Measurements from ENCODE around the gene ILDR1.

Gene ILDR1

DNA sequence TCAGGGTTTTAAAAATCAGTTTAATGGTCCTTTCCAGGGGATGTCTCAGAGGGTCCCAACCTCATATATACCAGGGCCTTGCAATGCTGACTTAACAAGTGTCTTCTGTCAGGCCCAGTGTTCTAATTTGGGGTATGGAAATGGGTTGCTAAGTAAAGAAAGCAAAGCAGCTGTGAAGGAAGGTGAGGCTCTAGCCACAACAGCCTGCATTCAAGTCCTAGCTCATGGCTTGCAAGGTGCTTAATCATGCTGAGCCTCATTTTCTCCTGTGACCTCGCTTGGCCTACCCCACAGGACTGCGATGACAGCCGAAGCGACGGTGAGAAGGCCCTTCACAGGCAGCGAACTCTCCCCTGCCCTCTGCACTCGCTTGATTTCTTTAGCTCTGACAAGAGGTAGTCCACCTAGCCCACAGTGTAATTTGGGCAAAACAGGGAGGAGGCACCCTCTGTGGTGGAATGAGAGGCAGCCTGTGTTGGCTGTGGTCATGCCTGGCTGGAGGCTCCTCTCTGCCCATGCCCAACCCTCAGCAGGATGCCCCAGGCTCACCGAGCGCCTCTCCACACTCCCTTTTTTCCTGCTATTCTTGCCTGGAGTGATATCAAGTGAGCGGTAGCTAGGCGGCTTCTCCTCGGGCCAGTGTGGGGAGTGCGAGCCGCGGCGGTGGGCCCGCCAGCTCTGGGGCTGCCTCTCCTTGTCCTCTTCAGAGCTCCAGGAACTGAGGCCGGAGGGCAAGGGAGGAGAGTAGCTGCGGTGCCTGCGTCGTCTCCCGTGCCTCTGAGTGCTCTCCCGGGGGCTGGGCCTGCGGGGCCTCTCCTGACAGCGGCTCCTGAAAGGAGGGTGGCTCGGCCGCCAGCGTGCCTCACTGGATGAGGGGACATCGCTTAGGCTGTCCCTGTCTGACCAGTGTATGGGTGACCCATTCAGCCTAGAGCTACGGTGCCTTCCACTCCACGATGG lies 29.2 kb downstream of the ILDR1 start:
- peak in 1 of 2 experiments; percentile 14 for DNase-seq

DNA sequence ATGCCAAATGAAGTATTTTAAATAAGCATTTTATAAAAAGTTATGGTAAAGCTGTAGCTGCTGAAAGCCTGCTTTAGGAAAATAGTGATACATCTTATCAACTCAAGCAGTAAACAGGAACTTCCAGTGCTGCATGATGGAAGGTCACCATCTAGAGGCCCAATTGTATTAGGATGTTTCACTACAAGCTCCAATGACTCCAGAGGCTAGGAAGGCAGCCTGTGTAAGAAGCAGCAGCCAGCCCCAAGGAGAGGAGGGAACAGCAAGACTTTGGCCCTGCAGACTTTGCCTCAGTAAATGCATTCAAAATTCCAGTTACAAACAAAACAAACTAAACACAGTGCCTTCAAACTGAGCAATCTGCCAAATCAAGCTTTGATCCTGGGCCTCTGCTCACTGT lies 32.1 kb downstream of the ILDR1 start:
- DNase-seq, result peak; percentile 16 to 36

DNA sequence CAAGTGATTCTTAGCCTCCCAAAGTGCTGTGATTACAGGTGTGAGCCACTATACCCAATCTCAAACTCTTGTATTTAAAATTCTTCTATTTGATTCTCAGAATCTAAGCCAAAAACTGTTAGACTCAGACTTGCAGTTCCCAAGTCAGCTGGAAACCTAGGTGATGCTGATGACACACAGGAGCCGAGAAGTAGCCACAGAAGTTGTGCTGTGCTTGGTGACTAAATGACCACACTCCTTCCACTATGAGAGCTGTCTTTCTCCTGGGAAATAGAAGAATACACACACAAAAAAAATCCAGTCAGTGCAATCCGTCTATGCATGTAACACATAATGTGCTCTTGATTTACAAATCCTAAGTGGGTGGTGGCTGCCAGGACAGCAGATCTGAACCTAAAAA lies 33.9 kb downstream of the ILDR1 start:
- no peak for DNase-seq

DNA sequence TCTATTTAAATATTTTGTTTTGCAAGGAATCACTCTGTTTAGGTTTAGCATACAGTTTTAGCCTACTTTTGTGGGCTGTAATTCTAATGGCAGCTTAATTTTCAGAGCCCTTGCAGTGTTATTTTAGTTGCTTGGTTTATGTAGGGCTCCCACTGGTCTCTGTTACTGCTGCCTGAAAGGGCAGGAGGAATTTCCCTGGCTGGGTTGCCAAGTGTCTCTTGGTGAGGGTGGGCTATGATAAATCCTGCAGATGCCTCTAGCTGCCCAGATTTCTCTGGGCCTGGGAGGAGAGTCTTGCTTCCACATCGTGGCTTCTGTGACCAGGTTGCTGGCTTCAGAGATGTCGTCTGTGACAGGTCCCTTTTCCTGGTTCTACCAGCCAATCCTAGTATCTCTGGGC lies 36.2 kb downstream of the ILDR1 start:
- DNase-seq, result no peak

DNA sequence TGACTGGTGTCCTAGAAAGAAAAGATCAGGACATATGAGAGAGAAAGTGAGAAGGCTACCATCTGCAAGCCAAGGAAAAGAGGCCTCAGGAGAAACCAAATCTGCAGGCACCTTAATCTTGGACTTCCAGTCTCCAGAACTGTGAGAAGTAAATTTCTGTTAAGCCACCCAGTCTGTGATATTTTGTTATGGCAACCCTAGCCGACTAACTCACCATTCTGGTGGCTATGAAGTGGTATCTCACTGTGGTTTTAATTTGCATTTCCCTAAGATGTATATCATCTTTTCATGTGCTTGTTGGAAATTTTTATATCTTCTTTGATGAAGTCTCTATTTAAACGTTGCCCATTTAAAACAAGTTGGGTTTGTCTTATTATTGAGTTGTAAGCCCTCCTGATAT lies 40.6 kb downstream of the ILDR1 start:
- no peak for DNase-seq

DNA sequence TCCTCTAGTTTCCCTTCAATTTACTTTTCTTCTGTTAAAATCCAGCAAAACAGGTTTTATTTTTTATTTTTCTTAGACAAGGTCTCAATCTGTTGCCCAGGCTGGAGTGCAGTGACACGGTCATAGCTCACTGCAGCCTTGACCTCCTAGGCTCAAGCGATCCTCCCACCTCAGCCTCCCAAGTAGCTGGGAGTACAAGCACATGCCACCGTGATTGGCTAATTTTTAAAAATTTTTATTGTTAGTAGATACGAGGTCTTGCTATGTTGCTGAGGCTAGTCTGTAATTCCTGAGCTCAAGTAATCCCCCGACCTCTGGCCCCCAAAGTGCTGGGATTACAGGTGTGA lies 41.6 kb downstream of the ILDR1 start:
- DNase-seq, result no peak

DNA sequence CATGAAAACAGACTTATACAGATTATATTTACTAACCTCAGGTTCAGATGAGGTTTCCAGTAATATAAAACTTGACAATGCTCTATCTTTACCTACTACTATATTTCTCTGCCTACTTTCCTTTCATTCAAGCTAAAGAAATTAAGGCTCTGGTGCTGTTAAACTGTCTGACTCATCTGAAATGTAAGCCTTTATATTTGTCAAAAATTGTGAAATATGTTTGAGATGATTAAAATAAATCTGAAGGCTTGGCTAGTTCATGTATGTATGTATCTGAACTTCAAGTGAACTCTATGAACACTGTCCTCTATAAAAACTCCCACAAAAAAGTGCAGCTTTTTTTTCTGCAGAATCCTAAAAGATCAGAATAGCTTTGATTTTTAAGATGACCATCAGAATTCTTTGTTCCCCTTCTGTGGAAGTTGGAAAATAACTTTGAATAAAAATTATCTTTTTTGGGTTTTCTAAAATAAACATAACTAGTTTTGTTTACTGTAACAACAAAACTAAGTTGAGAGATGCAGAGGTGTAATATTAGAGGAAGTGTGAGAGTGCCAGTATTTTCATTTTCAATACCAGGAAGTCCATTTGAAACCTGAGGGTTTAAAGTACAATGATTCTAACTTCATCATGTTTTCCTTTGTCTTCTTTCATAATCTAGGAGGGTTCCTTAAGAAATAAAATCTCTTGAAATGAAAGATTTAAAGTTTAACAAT lies 42.2 kb downstream of the ILDR1 start:
- no peak for DNase-seq

DNA sequence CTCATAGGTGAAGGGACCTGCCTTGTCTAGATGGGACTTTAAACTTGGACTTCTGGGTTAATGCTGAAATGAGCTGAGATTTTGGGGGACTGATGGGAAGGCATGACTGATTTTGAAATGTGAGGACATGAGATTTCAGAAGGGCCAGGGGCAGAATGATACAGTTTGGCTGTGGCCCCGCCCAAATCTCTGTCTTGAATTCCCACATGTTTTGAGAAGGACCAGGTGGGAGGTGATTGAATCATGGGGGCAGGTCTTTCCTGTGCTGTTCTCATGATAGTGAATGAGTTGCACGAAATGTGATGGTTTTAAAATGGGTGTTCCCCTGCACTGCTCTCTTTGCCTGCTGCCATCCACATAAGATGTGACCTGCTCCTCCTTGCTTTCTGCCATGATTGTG lies 42.8 kb downstream of the ILDR1 start:
- DNase-seq, result no peak

DNA sequence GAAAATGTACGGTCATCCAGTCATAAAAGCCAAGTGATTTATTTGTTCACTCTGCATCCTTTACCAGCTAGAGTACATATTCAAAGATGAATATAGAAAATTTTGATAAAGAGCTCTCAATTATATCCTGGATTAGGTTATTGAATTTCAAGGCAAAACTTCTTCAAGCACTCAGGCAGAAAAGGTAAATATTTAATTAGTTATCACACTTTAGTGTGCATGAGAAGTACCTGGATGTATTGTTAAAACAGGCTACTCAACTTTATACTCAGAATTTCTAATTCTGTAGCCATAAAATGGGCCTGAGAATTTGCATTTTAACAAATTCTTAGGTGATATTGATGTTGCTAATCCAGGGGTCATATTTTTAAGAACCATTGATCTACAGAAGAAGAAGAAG lies 45.3 kb downstream of the ILDR1 start:
- DNase-seq, result no peak

DNA sequence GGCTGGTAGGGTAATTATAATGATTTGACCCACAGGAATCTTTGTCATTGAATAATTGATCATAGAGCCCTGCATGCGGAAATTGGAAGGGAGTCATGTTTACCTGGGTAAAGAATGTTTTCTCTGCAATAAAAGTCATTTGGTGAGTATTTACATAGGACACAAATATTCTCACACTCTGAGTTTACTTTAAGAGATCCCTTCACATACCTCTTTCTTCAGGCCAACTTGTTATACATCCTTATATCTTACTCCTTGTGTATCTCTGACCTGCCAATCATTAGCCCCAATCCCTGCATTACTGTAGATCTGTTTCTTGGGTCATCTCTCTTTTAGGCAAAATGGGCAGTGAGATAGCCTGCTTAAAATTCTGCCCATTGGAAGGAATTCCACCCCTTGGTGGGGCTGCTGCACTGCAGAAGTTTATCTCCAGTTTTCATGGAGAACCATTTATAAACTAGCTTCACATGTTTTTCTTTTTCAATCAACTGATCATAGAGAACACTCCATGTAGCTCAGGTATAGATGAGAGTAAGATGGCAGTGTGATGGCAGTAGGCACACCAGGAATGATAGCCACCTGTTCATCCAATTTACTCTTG lies 46.2 kb downstream of the ILDR1 start:
- no peak for DNase-seq

DNA sequence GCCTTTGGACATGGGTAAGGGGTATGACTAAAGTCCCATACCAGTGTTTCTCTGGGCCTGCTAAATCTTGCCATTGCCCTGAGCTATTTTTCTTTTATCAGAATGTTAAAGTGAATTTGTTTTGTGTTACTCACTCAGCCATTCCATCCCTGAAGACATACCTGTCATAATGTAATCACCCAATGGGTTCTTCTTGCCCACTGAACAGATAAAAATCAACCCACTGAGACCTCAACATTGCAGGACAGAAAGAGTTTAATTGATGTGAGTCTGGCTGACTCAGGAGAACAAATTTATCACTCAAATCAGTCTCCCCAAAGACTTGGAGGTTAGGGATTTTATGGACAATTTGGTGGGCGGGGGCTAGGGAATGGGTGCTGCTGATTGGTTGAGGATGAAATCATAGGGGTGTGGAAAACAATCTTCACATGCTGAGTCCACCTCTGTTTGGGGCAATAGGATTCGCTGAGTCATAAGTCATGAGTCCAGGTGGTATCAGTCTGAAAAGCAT lies 47.4 kb downstream of the ILDR1 start:
- no peak for DNase-seq

DNA sequence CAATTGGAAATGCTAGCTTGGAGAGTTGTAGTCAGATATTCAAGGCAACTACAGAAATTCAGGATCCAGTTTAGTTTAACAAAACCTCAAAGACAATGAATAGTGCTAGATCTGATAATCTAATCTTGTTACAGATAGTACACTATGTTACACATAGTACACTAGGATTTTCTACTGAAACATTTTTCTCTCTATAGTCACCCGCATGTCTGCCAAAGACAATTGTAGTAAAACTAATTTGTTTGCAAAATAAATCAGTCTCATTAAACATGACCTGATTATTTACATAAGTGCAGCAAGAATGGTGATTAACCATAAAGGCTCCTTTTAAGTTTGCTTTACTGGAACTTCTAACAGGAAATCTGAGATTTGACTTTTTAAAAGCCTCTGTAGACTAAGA lies 52.0 kb downstream of the ILDR1 start:
- DNase-seq, result no peak

DNA sequence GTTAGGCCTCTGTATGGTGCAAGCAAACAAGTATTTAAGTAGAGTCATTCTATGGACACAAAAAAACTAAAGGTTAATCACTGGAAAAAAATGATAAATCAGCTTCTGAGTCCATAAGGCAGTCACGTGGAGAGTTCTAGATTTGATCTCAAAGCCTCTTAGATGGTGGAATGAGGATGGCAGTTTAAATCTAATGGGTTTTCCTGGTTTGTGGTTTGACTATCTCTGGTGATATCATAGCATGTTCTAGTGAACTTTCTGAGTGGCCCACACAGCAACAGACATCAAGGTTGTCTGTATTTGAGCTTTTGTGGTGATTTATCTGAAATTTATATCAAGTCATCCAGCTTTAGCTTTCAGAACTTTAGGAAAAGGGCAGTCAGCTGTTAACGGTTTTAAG lies 52.4 kb downstream of the ILDR1 start:
- no peak for DNase-seq

DNA sequence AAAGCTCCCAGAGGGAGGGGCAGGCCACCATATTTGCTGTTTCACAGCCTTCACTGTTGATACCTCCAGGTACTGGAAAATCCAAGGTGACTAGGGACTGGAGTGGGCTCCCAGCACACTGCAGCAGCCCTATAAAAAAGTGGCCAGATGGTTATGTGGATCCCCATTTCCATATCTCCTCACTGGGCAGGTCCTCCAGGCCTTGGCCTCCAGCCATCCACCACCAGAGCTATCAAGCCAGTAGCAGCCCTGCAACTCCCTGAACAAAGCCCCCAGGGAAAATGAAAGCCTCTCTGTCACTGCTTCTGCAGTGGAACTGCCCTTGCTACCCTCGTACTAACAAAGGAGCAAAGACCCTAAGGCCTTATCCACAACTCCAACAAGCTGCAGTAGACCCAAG lies 58.4 kb downstream of the ILDR1 start:
- DNase-seq, result no peak

DNA sequence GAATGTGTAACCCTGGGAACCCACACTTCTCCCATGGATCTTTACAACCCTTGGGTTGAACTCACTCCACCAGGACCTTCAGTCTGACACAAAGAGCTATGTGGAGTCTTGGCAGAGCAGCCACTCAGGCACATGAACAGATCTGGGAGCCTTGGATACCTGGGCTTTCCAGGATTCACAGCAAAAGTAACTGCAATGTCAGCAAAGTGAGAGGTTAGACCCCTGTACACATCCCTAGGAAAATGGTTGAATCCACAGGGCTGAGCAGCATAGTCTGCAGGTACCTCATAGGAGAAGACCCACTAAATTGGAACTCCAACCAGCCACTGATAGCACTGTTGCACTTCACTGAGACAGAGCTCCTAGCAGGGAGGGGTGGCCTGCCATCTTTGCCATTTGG lies 59.6 kb downstream of the ILDR1 start:
- no peak for DNase-seq

DNA sequence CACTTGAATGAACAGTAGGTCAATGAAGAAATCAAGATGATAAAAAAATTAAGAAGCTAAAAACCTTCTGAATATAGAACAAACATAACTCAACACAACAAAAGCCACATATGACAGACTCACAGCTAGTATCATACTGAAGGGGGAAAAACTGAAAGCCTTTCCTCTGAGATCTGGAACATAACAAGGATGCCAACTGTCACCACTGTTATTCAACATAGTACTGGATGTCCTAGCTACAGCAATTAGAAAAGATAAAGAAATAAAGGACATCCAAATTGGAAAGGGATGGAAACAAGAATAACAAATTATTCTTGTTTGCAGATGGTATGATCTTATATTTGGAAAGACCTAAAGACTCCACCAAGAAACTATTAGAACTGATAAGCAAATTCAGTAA lies 60.8 kb downstream of the ILDR1 start:
- no peak for DNase-seq

DNA sequence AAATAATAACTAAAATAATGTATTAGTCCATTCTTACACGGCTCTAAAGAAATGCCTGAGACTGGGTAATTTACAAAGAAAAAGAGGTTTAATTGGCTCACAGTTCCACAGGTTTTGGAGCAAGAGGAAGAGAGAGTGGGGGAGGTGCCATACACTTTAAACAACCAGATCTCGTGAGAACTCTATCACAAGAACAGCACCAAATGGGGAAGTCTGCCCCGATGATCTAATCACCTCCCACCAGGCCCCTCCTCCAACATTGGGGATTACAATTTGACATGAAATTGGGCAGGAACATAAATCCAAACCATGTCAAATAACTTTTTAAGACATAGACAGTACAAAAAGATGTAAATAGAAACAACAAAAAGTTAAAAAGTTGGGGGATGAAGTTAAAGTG lies 63.2 kb downstream of the ILDR1 start:
- peak in 1 of 2 experiments; percentile 10 for DNase-seq

DNA sequence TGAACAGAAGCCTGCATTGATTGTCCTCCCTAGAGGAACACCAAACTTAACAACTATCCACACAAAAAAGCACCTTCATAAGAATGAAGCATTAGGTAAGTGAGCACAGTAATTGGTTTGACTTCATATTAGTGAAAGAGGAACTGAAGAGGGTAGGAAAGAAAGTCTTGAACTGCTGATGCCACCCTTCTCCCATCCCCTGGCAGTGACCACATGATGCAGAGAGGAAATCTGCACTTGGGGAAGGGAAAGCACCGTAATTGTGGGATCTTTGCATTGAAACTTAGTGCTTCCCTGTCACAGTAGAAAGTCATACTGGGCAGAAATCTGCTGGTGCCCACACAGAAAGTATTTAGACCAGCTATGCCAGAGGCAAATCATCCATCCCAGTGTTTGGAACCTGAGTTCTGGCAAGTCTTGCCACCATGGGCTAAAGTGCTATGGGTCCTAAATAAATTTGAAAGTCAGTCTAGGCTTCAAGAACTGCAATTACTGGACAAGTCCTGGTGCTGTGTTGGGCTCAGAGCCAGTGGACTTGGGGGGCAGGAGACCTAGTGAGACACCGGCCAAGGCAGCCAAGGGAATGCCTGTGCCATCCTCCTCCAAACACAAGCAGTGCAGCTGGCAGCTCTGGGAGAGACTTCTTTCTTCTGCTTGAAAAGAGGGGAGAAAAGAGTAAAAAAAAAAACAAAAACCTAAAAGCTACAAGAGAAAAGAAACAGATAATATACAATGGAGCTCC lies 64.2 kb downstream of the ILDR1 start:
- no peak for DNase-seq

DNA sequence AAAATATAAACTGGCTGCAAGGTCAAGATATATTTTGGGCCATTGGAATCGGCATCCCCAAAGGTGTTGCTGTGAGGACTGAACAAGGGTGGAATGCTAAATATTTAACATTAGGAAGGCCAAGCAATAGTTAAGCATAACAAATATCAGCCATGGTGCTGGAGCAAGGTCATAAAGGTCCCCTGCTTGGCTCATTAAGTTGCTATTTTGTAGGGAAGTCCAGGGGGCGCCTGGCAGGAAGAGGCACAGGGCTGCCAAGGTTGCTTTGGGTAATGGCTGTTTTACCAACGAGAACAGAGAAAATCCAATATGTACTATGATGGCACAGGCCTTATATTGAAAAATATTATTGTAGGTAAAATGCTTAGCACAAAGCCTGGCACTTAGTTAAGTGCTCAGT lies 65.7 kb downstream of the ILDR1 start:
- DNase-seq, result no peak

DNA sequence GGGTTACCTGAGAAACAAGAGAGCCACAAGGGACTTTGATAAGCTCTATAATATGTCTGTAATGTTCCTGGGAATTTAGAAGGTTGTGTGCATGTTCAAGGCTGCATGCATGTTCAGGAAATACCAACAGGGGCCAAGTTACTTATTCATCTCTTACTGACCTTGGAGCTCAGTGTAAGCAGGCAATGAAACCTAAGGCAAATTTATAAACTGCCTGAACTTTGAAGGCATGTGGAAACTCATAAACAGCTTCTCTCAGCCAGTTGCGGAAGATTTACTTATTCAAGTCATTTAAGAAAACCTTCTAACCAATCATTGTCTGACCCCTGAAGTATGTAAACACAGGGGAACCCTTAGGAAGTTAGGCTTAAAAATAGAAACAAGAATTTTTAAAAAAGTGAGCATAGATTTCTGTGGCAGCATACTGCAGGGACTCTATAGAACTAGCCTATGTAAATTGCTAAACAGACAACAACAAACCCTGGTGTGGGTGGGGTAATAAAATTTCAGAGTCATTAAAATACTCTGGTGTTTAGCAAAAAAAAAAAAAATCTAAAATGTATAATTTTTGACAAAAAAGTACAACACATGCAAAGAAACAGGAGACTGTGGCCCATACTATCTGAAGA lies 70.6 kb downstream of the ILDR1 start:
- no peak for DNase-seq

DNA sequence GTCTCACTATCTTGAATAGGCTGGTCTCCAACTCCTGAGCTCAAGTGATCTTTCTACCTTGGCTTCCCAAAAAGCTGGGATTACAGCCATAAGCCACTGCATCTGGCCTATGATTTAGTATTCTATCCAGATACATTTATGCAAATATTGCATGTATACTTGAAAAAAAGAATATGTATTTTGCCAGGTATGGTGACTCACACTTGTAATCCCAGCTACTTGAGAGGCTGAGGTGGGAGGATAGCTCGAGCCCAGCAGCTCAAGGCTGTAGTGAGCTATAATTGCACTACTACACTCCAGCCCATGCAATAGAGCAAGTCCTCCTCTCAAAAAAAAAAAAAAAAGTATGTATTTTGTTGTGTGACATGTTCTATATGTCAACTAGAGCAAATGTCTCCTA lies 73.4 kb downstream of the ILDR1 start:
- DNase-seq, result no peak

DNA sequence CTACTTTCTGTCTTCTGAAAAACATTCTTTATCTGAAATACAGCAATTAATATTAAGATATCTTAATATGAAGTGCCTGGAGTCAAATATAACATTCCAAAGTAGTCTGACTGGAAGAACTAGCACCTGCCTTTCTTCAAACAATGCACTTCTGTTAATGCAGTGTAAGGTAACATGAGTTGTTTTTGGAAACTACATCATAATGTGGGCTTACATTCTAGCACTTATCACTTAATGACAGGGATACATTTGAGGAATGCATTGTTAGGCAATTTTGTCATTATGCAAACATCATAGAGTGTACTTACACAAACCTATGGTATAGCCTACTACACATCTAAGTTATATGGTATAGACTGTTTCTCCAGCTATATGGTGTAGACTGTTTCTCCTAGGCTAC lies 78.6 kb downstream of the ILDR1 start:
- DNase-seq, result no peak

Data from Kasumi-1 (cell line).